Prostate gland (tissue), 2 donors: ENCODE data around the gene ANKRD2. TPM values are rescaled to one million over a fixed set of nuclear protein-coding genes. Genes with fewer than 3 reads are reported as not detected.

Experiments
- DNase-seq: peaks from one replicate; pipeline ENCODE4 v3.0.0-alpha.2; 2019; ENCODE audit warnings: low spot score
- H3K27ac ChIP-seq, 2 donors: fragments of 200-600 bp; sonication (generic); 2 replicates each; pipeline ENCODE4 v1.5.1; 2017 to 2019
- H3K27me3 ChIP-seq: fragments of 200-600 bp; sonication (generic); replicated peaks from 2 replicates; pipeline ENCODE4 v1.5.1; 2019; ENCODE audit not compliant: insufficient read depth
- H3K36me3 ChIP-seq, 2 donors: fragments of 200-600 bp; sonication (generic); 1 replicate in 1 of 2; 2 replicates in 1 of 2; pipeline versions ENCODE4 v1.5.1 to v1.8.1; 2017 to 2019
- H3K4me1 ChIP-seq: fragments of 200-600 bp; sonication (generic); replicated peaks from 2 replicates; pipeline ENCODE4 v1.5.1; 2019
- H3K4me3 ChIP-seq, 2 donors: fragments of 200-600 bp; sonication (generic); 2 replicates each; pipeline ENCODE4 v1.5.1; 2017 to 2019
- H3K9me3 ChIP-seq: fragments of 200-600 bp; sonication (generic); 2 replicates; pipeline ENCODE4 v1.5.1; 2017
- POLR2A ChIP-seq: fragments of 450-650 bp; IDR thresholded peaks from one replicate; pipeline ENCODE4 v1.6.1; 2016; ENCODE audit warnings: antibody characterized with exemption, mild to moderate bottlenecking
- POLR2AphosphoS5 ChIP-seq: sonication (generic); formaldehyde crosslinking; IDR thresholded peaks from one replicate; pipeline ENCODE4 v1.6.1; 2017; ENCODE audit warnings: antibody characterized with exemption
- WGBS: methylation state at CpG from one replicate; pipeline ENCODE4 v1.1.5; 2018; 5-methylcytosine and 5-hydroxymethylcytosine counted together
- intact Hi-C: fragments of 100-400 bp; cut with DNase I; formaldehyde crosslinking; loops from one replicate; pipeline ENCODE4 v1.14.2; 2022
- total RNA-seq, 2 donors: library from RNA; depleted of rRNA; stranded (reverse); fragments of >200 nt; gene quantifications; one replicate each; pipeline ENCODE4 v1.1.0, GENCODE V29; 2016
- TF ChIP-seq, protein P1 (sequence below), 4 experiments: fragments of 200-600 bp in 2 of 4; fragments of 450-650 bp in 2 of 4; sonication (generic) in 2 of 4; IDR thresholded peaks; 1 replicate in 3 of 4; 2 replicates in 1 of 4; pipeline ENCODE4 v1.5.1; 2016 to 2019; ENCODE audit warnings: antibody characterized with exemption in 4 of 4, mild to moderate bottlenecking in 2 of 4, moderate library complexity in 2 of 4

Gene ANKRD2
- total RNA-seq, 2 donors from 2014 or later, result 13.9 TPM; not detected in 1

- TF ChIP-seq, protein P1, sequence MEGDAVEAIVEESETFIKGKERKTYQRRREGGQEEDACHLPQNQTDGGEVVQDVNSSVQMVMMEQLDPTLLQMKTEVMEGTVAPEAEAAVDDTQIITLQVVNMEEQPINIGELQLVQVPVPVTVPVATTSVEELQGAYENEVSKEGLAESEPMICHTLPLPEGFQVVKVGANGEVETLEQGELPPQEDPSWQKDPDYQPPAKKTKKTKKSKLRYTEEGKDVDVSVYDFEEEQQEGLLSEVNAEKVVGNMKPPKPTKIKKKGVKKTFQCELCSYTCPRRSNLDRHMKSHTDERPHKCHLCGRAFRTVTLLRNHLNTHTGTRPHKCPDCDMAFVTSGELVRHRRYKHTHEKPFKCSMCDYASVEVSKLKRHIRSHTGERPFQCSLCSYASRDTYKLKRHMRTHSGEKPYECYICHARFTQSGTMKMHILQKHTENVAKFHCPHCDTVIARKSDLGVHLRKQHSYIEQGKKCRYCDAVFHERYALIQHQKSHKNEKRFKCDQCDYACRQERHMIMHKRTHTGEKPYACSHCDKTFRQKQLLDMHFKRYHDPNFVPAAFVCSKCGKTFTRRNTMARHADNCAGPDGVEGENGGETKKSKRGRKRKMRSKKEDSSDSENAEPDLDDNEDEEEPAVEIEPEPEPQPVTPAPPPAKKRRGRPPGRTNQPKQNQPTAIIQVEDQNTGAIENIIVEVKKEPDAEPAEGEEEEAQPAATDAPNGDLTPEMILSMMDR (IDR thresholded peaks at IDR 0.05), result no peak
- TF ChIP-seq POLR2A (no peak), POLR2AphosphoS5 (no peak)
- Histone ChIP-seq H3K27ac (no peak overlapping the region), H3K4me1 (no peaks in the 10 kb centered on the region), H3K9me3 (no peaks in the 10 kb centered on the region), H3K4me3 (no peak overlapping the region), H3K36me3 (no peaks in the 10 kb centered on the region), H3K27me3 (no peaks in the 10 kb centered on the region)
- 79% methylated on average over 5 of the region's 5 CpGs for WGBS
- intact Hi-C loops, result no loop called here
- DNase-seq, result no peak
Measured at GRCh38 chr10:97584798-97585438, 12.3 kb downstream of the ANKRD2 start.

GRCh38 chr10:97585439-97585811, 12.8 kb downstream of the ANKRD2 start:
- intact Hi-C loops, result no loop called here
- H3K9me3 ChIP-seq, result no peaks in the 10 kb centered on the region
- WGBS, result 89% methylated on average over 5 of the region's 5 CpGs
- no peak for DNase-seq
- TF ChIP-seq POLR2A (no peak), POLR2AphosphoS5 (no peak)
- TF ChIP-seq, protein P1 (IDR thresholded peaks at IDR 0.05), result no peak
- no peak overlapping the region for H3K4me3 ChIP-seq
- H3K27me3 ChIP-seq, result no peaks in the 10 kb centered on the region
- H3K27ac ChIP-seq, result no peak overlapping the region
- H3K36me3 ChIP-seq, result no peaks in the 10 kb centered on the region
- H3K4me1 ChIP-seq, result no peaks in the 10 kb centered on the region

DNA sequence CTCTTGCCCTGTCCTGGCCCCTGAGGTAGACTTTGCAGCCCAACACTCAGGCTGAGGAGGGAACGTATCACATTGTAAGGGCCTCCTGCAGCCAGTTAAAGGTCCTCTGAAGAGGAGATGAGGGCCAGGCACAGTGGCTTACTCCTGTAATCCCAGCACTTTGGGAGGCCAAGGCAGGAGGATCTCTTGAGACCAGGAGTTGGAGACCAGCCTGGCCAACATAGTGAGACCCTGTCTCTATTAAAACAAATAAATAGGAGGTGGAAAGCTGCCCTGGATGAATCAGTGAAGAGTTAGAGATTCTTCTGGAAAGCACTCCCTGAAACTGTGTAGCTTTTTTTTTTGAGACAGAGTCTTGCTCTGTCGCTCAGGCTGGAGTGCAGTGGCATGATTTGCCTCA, 14.6 kb downstream of the ANKRD2 start:
- Histone ChIP-seq H3K4me1 (no peaks in the 10 kb centered on the region), H3K27ac (no peak overlapping the region), H3K27me3 (no peaks in the 10 kb centered on the region), H3K4me3 (no peak overlapping the region), H3K36me3 (no peaks in the 10 kb centered on the region), H3K9me3 (no peaks in the 10 kb centered on the region)
- intact Hi-C loops, result no loop called here
- TF ChIP-seq POLR2A, result no peak
- WGBS, result 91% methylated on average over 2 of the region's 2 CpGs
- no peak for DNase-seq

DNA sequence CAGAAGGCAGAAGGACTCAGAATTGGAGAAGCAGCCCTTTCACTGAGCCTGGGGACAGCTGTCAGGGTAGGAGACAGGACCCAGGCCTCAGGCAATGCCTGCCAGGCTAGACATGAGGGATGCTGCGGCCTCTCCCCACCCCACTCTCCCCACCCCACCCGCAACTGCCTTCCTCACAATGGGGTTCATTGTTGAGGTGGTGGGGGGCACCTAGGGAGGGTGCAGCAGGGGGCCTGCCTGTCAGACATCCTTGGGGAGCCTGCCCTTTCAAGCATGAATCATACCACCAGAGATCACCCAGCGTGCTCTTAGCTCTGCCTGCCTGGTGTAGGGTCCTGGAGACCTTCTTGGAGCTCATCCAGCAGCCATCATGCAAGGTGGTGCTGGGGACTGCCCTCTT, 16.9 kb downstream of the ANKRD2 start, which contains the start of gene C10orf62:
Gene C10orf62 (plus strand): TSS at position 243 of the 400 bp plus-strand sequence. CDS start 177 bp downstream, outside the sequence.
- intact Hi-C loops, result no loop called here
- H3K4me1 ChIP-seq, result no peaks in the 10 kb centered on the region
- no peak within 1 kb of the TSS for H3K27ac ChIP-seq
- H3K9me3 ChIP-seq, result no peaks in the 10 kb centered on the region
- no peaks in the 10 kb centered on the region for H3K36me3 ChIP-seq
- TF ChIP-seq POLR2AphosphoS5 (no peak), POLR2A (no peak)
- TF ChIP-seq, protein P1 (IDR thresholded peaks at IDR 0.05), result no peak
- DNase-seq, result no peak
- no peaks in the 10 kb centered on the region for H3K27me3 ChIP-seq
- H3K4me3 ChIP-seq, result no peak within 1 kb of the TSS
- WGBS, result 72% methylated on average over 3 of the region's 3 CpGs

GRCh38 chr10:97590082-97590747, 17.6 kb downstream of the ANKRD2 start:
- 92% methylated on average over 15 of the region's 15 CpGs for WGBS
- Histone ChIP-seq H3K4me3 (no peak overlapping the region), H3K4me1 (no peaks in the 10 kb centered on the region), H3K27ac (no peak overlapping the region), H3K36me3 (no peaks in the 10 kb centered on the region), H3K9me3 (no peaks in the 10 kb centered on the region), H3K27me3 (no peaks in the 10 kb centered on the region)
- DNase-seq, result no peak
- no peak for TF ChIP-seq POLR2A
- no peak for TF ChIP-seq POLR2AphosphoS5
- TF ChIP-seq, protein P1 (IDR thresholded peaks at IDR 0.05), result no peak
- intact Hi-C loops, result no loop called here
